CD14-positive monocyte (primary cell): ENCODE results near the gene CWC22. TPM values are rescaled to one million over a fixed set of nuclear protein-coding genes. Genes with fewer than 3 reads are reported as not detected.

Experiments
- DNase-seq, 3 donors: peaks; one replicate each; pipeline ENCODE4 v3.0.0-alpha.2; 2011 to 2022
- H2AFZ ChIP-seq: 2 replicates; pipeline ENCODE4 v1.6.0; 2012; ENCODE audit warnings: mild to moderate bottlenecking, low read depth, low read length, inconsistent platforms; ENCODE audit not compliant: insufficient read depth, poor library complexity, severe bottlenecking
- H3K27ac ChIP-seq, 2 donors: 1 replicate in 1 of 2; 2 replicates in 1 of 2; pipeline ENCODE4 v1.5.1; 2012 to 2013; ENCODE audit warnings: low read length in 2 of 2, control low read depth in 1 of 2, inconsistent platforms in 1 of 2, low read depth in 1 of 2, mild to moderate bottlenecking in 1 of 2
- H3K27me3 ChIP-seq, 2 donors: one replicate each; pipeline versions ENCODE4 v1.6.0 to v1.6.1; 2011 to 2013; ENCODE audit warnings: low read length in 2 of 2; ENCODE audit not compliant: control insufficient read depth in 2 of 2, insufficient read depth in 2 of 2
- H3K36me3 ChIP-seq, 2 donors: replicated peaks in 1 of 2; 1 replicate in 1 of 2; 2 replicates in 1 of 2; pipeline versions ENCODE4 v1.5.1 to v1.6.1; 2012 to 2013; ENCODE audit warnings: low read length in 2 of 2, control low read depth in 1 of 2, inconsistent platforms in 1 of 2, mild to moderate bottlenecking in 1 of 2; ENCODE audit not compliant: insufficient read depth in 2 of 2, control insufficient read depth in 1 of 2
- H3K4me1 ChIP-seq, 2 donors: 1 replicate in 1 of 2; 2 replicates in 1 of 2; pipeline versions ENCODE4 v1.5.1 to v1.6.1; 2012 to 2013; ENCODE audit warnings: low read length in 2 of 2, control low read depth in 1 of 2, inconsistent platforms in 1 of 2, mild to moderate bottlenecking in 1 of 2, moderate library complexity in 1 of 2; ENCODE audit not compliant: insufficient read depth in 2 of 2, control insufficient read depth in 1 of 2
- H3K4me2 ChIP-seq: replicated peaks from 2 replicates; pipeline ENCODE3; 2012; ENCODE audit warnings: low read length, moderate library complexity, mild to moderate bottlenecking; ENCODE audit not compliant: poor library complexity, severe bottlenecking; ENCODE audit errors: extremely low read depth
- H3K4me3 ChIP-seq, 3 experiments: fragments of 200-600 bp in 1 of 3; sonication (generic) in 1 of 3; replicated peaks in 1 of 3; 1 replicate in 2 of 3; 2 replicates in 1 of 3; pipeline ENCODE4 v1.5.1; 2011 to 2013; ENCODE audit warnings: low read length in 3 of 3, mild to moderate bottlenecking in 3 of 3, control low read depth in 2 of 3, low read depth in 2 of 3, inconsistent platforms in 1 of 3, moderate library complexity in 1 of 3
- H3K79me2 ChIP-seq: 2 replicates; pipeline ENCODE4 v1.6.0; 2012; ENCODE audit warnings: mild to moderate bottlenecking, control low read depth, inconsistent platforms, low read length, moderate library complexity; ENCODE audit not compliant: insufficient read depth
- H3K9ac ChIP-seq: 2 replicates; pipeline ENCODE4 v1.6.0; 2017; ENCODE audit warnings: low read length, mild to moderate bottlenecking; ENCODE audit not compliant: insufficient read depth, poor library complexity, severe bottlenecking
- H3K9me3 ChIP-seq, 2 donors: replicated peaks in 1 of 2; 1 replicate in 1 of 2; 2 replicates in 1 of 2; pipeline versions ENCODE4 v1.5.1 to v1.6.1; 2012 to 2013; ENCODE audit warnings: low read length in 2 of 2, control low read depth in 1 of 2; ENCODE audit not compliant: control insufficient read depth in 1 of 2, insufficient read depth in 1 of 2
- H4K20me1 ChIP-seq: 2 replicates; pipeline ENCODE4 v1.6.0; 2012; ENCODE audit warnings: mild to moderate bottlenecking, low read length, control low read depth, moderate library complexity; ENCODE audit not compliant: insufficient read depth
- H3K27ac Mint-ChIP-seq, 7 donors: one replicate each; pipeline ENCODE4 v1.8.0; 2020; ENCODE audit warnings: mild to moderate bottlenecking in 7 of 7, mixed read lengths in 7 of 7, moderate library complexity in 6 of 7, inconsistent platforms in 2 of 7
- H3K27me3 Mint-ChIP-seq, 3 donors: one replicate each; pipeline ENCODE4 v1.8.0; 2021 to 2022; ENCODE audit warnings: low read depth in 3 of 3, mild to moderate bottlenecking in 3 of 3, mixed read lengths in 3 of 3, moderate library complexity in 3 of 3, inconsistent platforms in 1 of 3
- H3K36me3 Mint-ChIP-seq, 2 donors: one replicate each; pipeline ENCODE4 v1.8.0; 2020; ENCODE audit warnings: mixed read lengths in 2 of 2, inconsistent platforms in 1 of 2, mild to moderate bottlenecking in 1 of 2
- H3K4me1 Mint-ChIP-seq: one replicate; pipeline ENCODE4 v1.8.0; 2020; ENCODE audit warnings: mild to moderate bottlenecking, mixed read lengths
- H3K4me3 Mint-ChIP-seq, 2 donors: one replicate each; pipeline ENCODE4 v1.8.0; 2020; ENCODE audit warnings: mild to moderate bottlenecking in 2 of 2, mixed read lengths in 2 of 2, moderate library complexity in 1 of 2
- H3K9me3 Mint-ChIP-seq, 7 donors: one replicate each; pipeline ENCODE4 v1.8.0; 2020 to 2022; ENCODE audit warnings: mixed read lengths in 7 of 7, mild to moderate bottlenecking in 6 of 7, moderate library complexity in 6 of 7, inconsistent platforms in 2 of 7
- CTCF ChIP-seq: fragments of 200-600 bp; IDR thresholded peaks from one replicate; pipeline ENCODE4 v1.8.0; 2022; ENCODE audit warnings: antibody characterized with exemption, mild to moderate bottlenecking
- WGBS: methylation state at CpG from one replicate; pipeline ENCODE4 v1.1.5; 2013; ENCODE audit warnings: missing lambda C conversion rate; ENCODE audit not compliant: insufficient coverage; 5-methylcytosine and 5-hydroxymethylcytosine counted together
- intact Hi-C, 2 donors: fragments of 100-400 bp; cut with micrococcal nuclease; formaldehyde crosslinking; loops; one replicate each; pipeline versions ENCODE4 v1.15.0 to v1.15.1; 2023
- polyA plus RNA-seq, 3 donors: library from polyadenylated mRNA; depleted of rRNA in 1 of 3; unstranded in 2 of 3; stranded (reverse) in 1 of 3; fragments of 300-500 nt in 2 of 3; fragments of >200 nt in 1 of 3; fragmentation: Illumina TruSeq in 2 of 3; gene quantifications; 1 replicate in 2 of 3; 2 replicates in 1 of 3; pipeline ENCODE4 v1.2.3, GENCODE V29; 2012 to 2021

The CWC22 gene
- polyA plus RNA-seq, 3 donors = 4.4 to 14.9 (median 9.5) TPM

- Histone ChIP-seq H3K4me2 (no peak overlapping the region), H3K27me3 (no peaks in the 10 kb centered on the region), H3K9me3 (no peaks in the 10 kb centered on the region), H2AFZ (no peak overlapping the region), H3K9ac (no peak overlapping the region), H3K4me3 (no peak overlapping the region), H3K79me2 (no peaks in the 10 kb centered on the region), H3K36me3 (no peaks in the 10 kb centered on the region), H3K4me1 (no peaks in the 10 kb centered on the region), H4K20me1 (no peaks in the 10 kb centered on the region), H3K27ac (no peak overlapping the region)
- Mint-ChIP-seq H3K36me3 (no peaks in the 10 kb centered on the region), H3K4me1 (no peaks in the 10 kb centered on the region), H3K27ac (no peak overlapping the region), H3K27me3 (peaks cover 0 to 2% (median 1%) of the 10 kb centered on the region in 3 donors), H3K4me3 (no peak overlapping the region), H3K9me3 (peaks cover 0 to 6% (median 0%) of the 10 kb centered on the region in 7 donors)
- no peak for DNase-seq
- intact Hi-C loops = no loop called here
- no peak for TF ChIP-seq CTCF
These were observed 89.8 kb downstream of the CWC22 start for GRCh38 chr2:179917272-179917671.

GRCh38 chr2:179915395-179915992, 91.6 kb downstream of the CWC22 start:
- intact Hi-C loops = no loop called here
- no CpG with 5 or more reads among the region's 1 CpG for WGBS
- Histone ChIP-seq H4K20me1 (no peaks in the 10 kb centered on the region), H3K27me3 (no peaks in the 10 kb centered on the region), H3K9me3 (no peaks in the 10 kb centered on the region), H3K4me3 (no peak overlapping the region), H3K79me2 (no peaks in the 10 kb centered on the region), H3K27ac (no peak overlapping the region), H3K4me2 (no peak overlapping the region), H3K36me3 (no peaks in the 10 kb centered on the region), H3K9ac (no peak overlapping the region), H2AFZ (no peak overlapping the region), H3K4me1 (no peaks in the 10 kb centered on the region)
- Mint-ChIP-seq H3K27ac (no peak overlapping the region), H3K36me3 (no peaks in the 10 kb centered on the region), H3K27me3 (peaks cover 0 to 2% (median 1%) of the 10 kb centered on the region in 3 donors), H3K4me3 (no peak overlapping the region), H3K9me3 (peaks cover 0 to 7% (median 0%) of the 10 kb centered on the region in 7 donors), H3K4me1 (no peaks in the 10 kb centered on the region)
- no peak for TF ChIP-seq CTCF
- no peak for DNase-seq
